ENCODE measurements around the gene LAMA4.

Gene LAMA4

DNA sequence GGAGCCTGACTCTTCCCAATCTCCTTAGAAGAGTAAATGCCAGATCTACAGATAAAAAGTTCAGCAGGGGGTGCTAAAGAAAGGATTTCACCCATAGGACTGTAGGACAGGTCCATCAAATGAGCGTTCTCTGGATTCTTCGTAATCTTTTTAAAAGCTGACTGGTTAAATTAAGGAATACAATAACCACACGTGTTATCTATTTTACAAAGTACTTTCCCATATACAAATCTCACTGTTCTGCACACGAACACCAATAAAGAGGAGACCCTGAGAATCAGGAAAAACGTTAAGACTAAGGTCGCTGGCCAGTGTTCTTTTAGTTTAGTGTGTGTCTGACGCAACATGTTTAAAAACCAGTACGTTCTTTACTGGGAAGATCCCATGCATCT, 167.6 kb downstream of the LAMA4 start:
- Histone ChIP-seq H3K9me3 (replicated peaks in 1 of 2; ENCODE audit: control insufficient read depth in 2 of 2, insufficient read depth in 1 of 2, low read depth in 1 of 2, low read length in 2 of 2) (peaks cover 0 to 5% of the 10 kb centered on the region in 2 donors), H2BK12ac (ENCODE audit: low read length) (no peak overlapping the region), H3K4me1 (ENCODE audit: control insufficient read depth in 2 of 2, insufficient read depth in 1 of 2, low read depth in 1 of 2, low read length in 2 of 2) (peaks cover 2 to 4% of the 10 kb centered on the region in 2 donors), H2BK120ac (ENCODE audit: low read depth, low read length) (no peak overlapping the region), H2BK15ac (ENCODE audit: low read length) (no peak overlapping the region), H3K14ac (ENCODE audit: low read length) (peak overlapping the region; percentile 67), H3K4me3 (ENCODE audit: low read length in 2 of 2) (peak overlapping the region; percentile 75 to 90), H3K27me3 (ENCODE audit: control insufficient read depth in 3 of 3, insufficient read depth in 3 of 3, low read depth in 1 of 3, low read length in 3 of 3) (peaks cover 0 to 2% (median 0%) of the 10 kb centered on the region in 3 experiments), H3K36me3 (replicated peaks in 1 of 2; ENCODE audit: control insufficient read depth in 2 of 2, insufficient read depth in 2 of 2, low read length in 2 of 2) (peaks cover 1 to 33% of the 10 kb centered on the region in 2 donors), H4K91ac (ENCODE audit: low read depth, low read length, poor library complexity) (no peak overlapping the region), H3K4ac (ENCODE audit: low read length) (no peak overlapping the region), H3K23ac (ENCODE audit: low read depth, low read length, poor library complexity) (no peak overlapping the region), H3K27ac (replicated peaks; ENCODE audit: low read length) (peak overlapping the region; percentile 62), H3K9ac (ENCODE audit: low read depth, low read length, poor library complexity) (peak overlapping the region; percentile 91), H3K18ac (ENCODE audit: low read length) (peak overlapping the region; percentile 91), H3K79me1 (ENCODE audit: low read depth, low read length) (peaks cover 2% of the 10 kb centered on the region), H2AFZ (ENCODE audit: low read length) (peak overlapping the region; percentile 92), H4K8ac (ENCODE audit: low read depth, low read length) (no peak overlapping the region), H2AK5ac (ENCODE audit: low read depth, low read length) (no peak overlapping the region), H3K4me2 (ENCODE audit: insufficient read depth, low read length, poor library complexity, severe bottlenecking) (peak overlapping the region; percentile 75), H2BK5ac (ENCODE audit: low read length) (peak overlapping the region; percentile 83)
- no CpG with 5 or more reads among the region's 8 CpGs for WGBS, 2 donors (ENCODE audit: extremely low coverage in 2 of 2, insufficient read length in 2 of 2, insufficient replicate concordance in 1 of 2)
- DNase-seq (ENCODE audit: low spot score), result no peak

DNA sequence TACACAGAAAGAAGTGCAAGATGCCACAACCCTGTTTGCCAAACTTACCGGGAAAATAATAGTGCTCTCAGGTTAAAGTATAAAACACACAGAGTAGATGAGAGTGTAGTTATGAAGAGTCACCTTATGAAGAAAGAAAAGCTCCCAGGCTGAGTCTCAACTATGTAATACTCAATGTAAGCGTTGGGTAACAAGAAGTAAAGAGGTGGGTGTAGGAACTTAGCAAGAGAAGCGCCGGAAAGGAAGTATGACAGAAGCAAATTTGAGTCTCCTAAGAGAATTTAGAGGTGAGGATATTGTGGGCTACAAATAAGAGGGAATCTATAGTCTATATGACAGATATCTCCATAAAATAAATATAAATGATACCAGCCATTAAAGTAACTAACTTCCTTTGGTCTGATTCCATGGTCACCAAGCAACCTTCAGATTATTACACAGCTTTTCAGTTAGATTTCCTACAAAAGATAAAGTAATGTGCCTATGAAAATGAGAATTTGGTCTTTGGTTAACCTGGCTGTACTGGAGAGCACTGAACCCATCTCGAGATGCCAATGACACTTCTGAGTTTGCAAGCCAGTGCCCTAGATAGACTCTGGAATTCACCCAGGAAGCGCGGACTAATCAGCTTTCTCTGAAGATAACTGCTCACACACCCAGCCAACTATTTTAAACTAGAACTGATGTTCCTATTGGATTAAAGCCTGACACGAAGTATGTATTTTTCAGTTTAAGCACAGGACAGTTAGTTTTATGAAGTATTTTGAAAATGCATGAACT, 168.9 kb downstream of the LAMA4 start:
- H3K27me3 ChIP-seq (ENCODE audit: control insufficient read depth in 3 of 3, insufficient read depth in 3 of 3, low read depth in 1 of 3, low read length in 3 of 3), result peaks cover 0 to 2% (median 0%) of the 10 kb centered on the region in 3 experiments
- H2BK12ac ChIP-seq (ENCODE audit: low read length), result no peak overlapping the region
- peaks cover 0 to 5% of the 10 kb centered on the region in 2 donors for H3K9me3 ChIP-seq (replicated peaks in 1 of 2; ENCODE audit: control insufficient read depth in 2 of 2, insufficient read depth in 1 of 2, low read depth in 1 of 2, low read length in 2 of 2)
- no peak overlapping the region for H2AFZ ChIP-seq (ENCODE audit: low read length)
- no peak overlapping the region for H3K9ac ChIP-seq (ENCODE audit: low read depth, low read length, poor library complexity)
- H3K79me1 ChIP-seq (ENCODE audit: low read depth, low read length), result peaks cover 2% of the 10 kb centered on the region
- no peak for DNase-seq (ENCODE audit: low spot score)
- no peak overlapping the region for H3K23ac ChIP-seq (ENCODE audit: low read depth, low read length, poor library complexity)
- no peak overlapping the region for H4K91ac ChIP-seq (ENCODE audit: low read depth, low read length, poor library complexity)
- WGBS, 2 donors (ENCODE audit: extremely low coverage in 2 of 2, insufficient read length in 2 of 2, insufficient replicate concordance in 1 of 2), result no CpG with 5 or more reads among the region's 8 CpGs
- H2BK5ac ChIP-seq (ENCODE audit: low read length), result no peak overlapping the region
- no peak overlapping the region for H2BK15ac ChIP-seq (ENCODE audit: low read length)
- H3K27ac ChIP-seq (replicated peaks; ENCODE audit: low read length), result no peak overlapping the region
- H3K18ac ChIP-seq (ENCODE audit: low read length), result no peak overlapping the region
- no peak overlapping the region for H2AK5ac ChIP-seq (ENCODE audit: low read depth, low read length)
- no peak overlapping the region for H2BK120ac ChIP-seq (ENCODE audit: low read depth, low read length)
- H3K14ac ChIP-seq (ENCODE audit: low read length), result no peak overlapping the region
- H3K36me3 ChIP-seq (replicated peaks in 1 of 2; ENCODE audit: control insufficient read depth in 2 of 2, insufficient read depth in 2 of 2, low read length in 2 of 2), result peaks cover 1 to 44% of the 10 kb centered on the region in 2 donors
- H3K4me2 ChIP-seq (ENCODE audit: insufficient read depth, low read length, poor library complexity, severe bottlenecking), result no peak overlapping the region
- no peak overlapping the region for H3K4ac ChIP-seq (ENCODE audit: low read length)
- no peak overlapping the region for H3K4me3 ChIP-seq (ENCODE audit: low read length in 2 of 2)
- peaks cover 2 to 4% of the 10 kb centered on the region in 2 donors for H3K4me1 ChIP-seq (ENCODE audit: control insufficient read depth in 2 of 2, insufficient read depth in 1 of 2, low read depth in 1 of 2, low read length in 2 of 2)
- no peak overlapping the region for H4K8ac ChIP-seq (ENCODE audit: low read depth, low read length)

DNA sequence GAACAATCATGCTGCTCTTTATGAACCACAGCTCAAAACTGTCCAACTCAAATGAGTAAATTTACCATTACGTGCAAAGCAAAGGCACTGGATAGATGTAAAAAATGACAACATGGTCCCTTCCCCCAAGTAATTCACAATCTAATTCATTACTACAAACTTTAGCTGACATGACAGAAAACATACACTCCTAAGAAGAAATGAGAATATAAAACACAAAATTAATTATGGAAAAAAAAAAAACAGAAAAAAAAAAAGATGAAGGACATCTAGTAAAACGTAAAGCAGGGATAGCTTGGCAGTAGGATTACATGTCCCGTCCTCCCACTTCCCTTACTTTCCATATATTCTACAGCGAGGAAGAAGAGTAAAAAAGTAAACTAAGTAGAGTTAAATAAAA, 172.8 kb downstream of the LAMA4 start:
- no peak overlapping the region for H2BK5ac ChIP-seq (ENCODE audit: low read length)
- no peak overlapping the region for H3K14ac ChIP-seq (ENCODE audit: low read length)
- no peak overlapping the region for H4K91ac ChIP-seq (ENCODE audit: low read depth, low read length, poor library complexity)
- no peak overlapping the region for H3K4ac ChIP-seq (ENCODE audit: low read length)
- peaks cover 0 to 3% of the 10 kb centered on the region in 2 donors for H3K4me1 ChIP-seq (ENCODE audit: control insufficient read depth in 2 of 2, insufficient read depth in 1 of 2, low read depth in 1 of 2, low read length in 2 of 2)
- H2BK12ac ChIP-seq (ENCODE audit: low read length), result no peak overlapping the region
- no peak overlapping the region for H3K4me3 ChIP-seq (ENCODE audit: low read length in 2 of 2)
- H2AFZ ChIP-seq (ENCODE audit: low read length), result no peak overlapping the region
- WGBS, 2 donors (ENCODE audit: extremely low coverage in 2 of 2, insufficient read length in 2 of 2, insufficient replicate concordance in 1 of 2), result no CpG with 5 or more reads among the region's 4 CpGs
- no peak overlapping the region for H2BK120ac ChIP-seq (ENCODE audit: low read depth, low read length)
- no peaks in the 10 kb centered on the region for H3K27me3 ChIP-seq (ENCODE audit: control insufficient read depth in 3 of 3, insufficient read depth in 3 of 3, low read depth in 1 of 3, low read length in 3 of 3)
- H3K4me2 ChIP-seq (ENCODE audit: insufficient read depth, low read length, poor library complexity, severe bottlenecking), result no peak overlapping the region
- H2BK15ac ChIP-seq (ENCODE audit: low read length), result no peak overlapping the region
- no peak overlapping the region for H3K23ac ChIP-seq (ENCODE audit: low read depth, low read length, poor library complexity)
- H3K9me3 ChIP-seq (replicated peaks in 1 of 2; ENCODE audit: control insufficient read depth in 2 of 2, insufficient read depth in 1 of 2, low read depth in 1 of 2, low read length in 2 of 2), result peaks cover 0 to 5% of the 10 kb centered on the region in 2 donors
- peaks cover 1 to 83% of the 10 kb centered on the region in 2 donors for H3K36me3 ChIP-seq (replicated peaks in 1 of 2; ENCODE audit: control insufficient read depth in 2 of 2, insufficient read depth in 2 of 2, low read length in 2 of 2)
- peaks cover 2% of the 10 kb centered on the region for H3K79me1 ChIP-seq (ENCODE audit: low read depth, low read length)
- no peak overlapping the region for H3K18ac ChIP-seq (ENCODE audit: low read length)
- H2AK5ac ChIP-seq (ENCODE audit: low read depth, low read length), result no peak overlapping the region
- no peak for DNase-seq (ENCODE audit: low spot score)
- H3K9ac ChIP-seq (ENCODE audit: low read depth, low read length, poor library complexity), result no peak overlapping the region
- no peak overlapping the region for H4K8ac ChIP-seq (ENCODE audit: low read depth, low read length)
- H3K27ac ChIP-seq (replicated peaks; ENCODE audit: low read length), result no peak overlapping the region

GRCh38 chr6:112066606-112067005, 187.8 kb downstream of the LAMA4 start:
- Histone ChIP-seq H3K9me3 (replicated peaks in 1 of 2; ENCODE audit: control insufficient read depth in 2 of 2, insufficient read depth in 1 of 2, low read depth in 1 of 2, low read length in 2 of 2) (no peaks in the 10 kb centered on the region), H3K4me2 (ENCODE audit: insufficient read depth, low read length, poor library complexity, severe bottlenecking) (no peak overlapping the region), H3K79me1 (ENCODE audit: low read depth, low read length) (no peaks in the 10 kb centered on the region), H2AK5ac (ENCODE audit: low read depth, low read length) (no peak overlapping the region), H3K4me3 (ENCODE audit: low read length in 2 of 2) (no peak overlapping the region), H4K8ac (ENCODE audit: low read depth, low read length) (no peak overlapping the region), H3K9ac (ENCODE audit: low read depth, low read length, poor library complexity) (no peak overlapping the region), H3K4me1 (ENCODE audit: control insufficient read depth in 2 of 2, insufficient read depth in 1 of 2, low read depth in 1 of 2, low read length in 2 of 2) (no peaks in the 10 kb centered on the region), H4K91ac (ENCODE audit: low read depth, low read length, poor library complexity) (no peak overlapping the region), H2BK5ac (ENCODE audit: low read length) (no peak overlapping the region), H3K18ac (ENCODE audit: low read length) (no peak overlapping the region), H2BK15ac (ENCODE audit: low read length) (no peak overlapping the region), H3K14ac (ENCODE audit: low read length) (no peak overlapping the region), H3K23ac (ENCODE audit: low read depth, low read length, poor library complexity) (no peak overlapping the region), H3K27ac (replicated peaks; ENCODE audit: low read length) (no peak overlapping the region), H3K36me3 (replicated peaks in 1 of 2; ENCODE audit: control insufficient read depth in 2 of 2, insufficient read depth in 2 of 2, low read length in 2 of 2) (peaks cover 0 to 31% of the 10 kb centered on the region in 2 donors), H3K4ac (ENCODE audit: low read length) (no peak overlapping the region), H2AFZ (ENCODE audit: low read length) (no peak overlapping the region), H3K27me3 (ENCODE audit: control insufficient read depth in 3 of 3, insufficient read depth in 3 of 3, low read depth in 1 of 3, low read length in 3 of 3) (no peaks in the 10 kb centered on the region), H2BK120ac (ENCODE audit: low read depth, low read length) (no peak overlapping the region), H2BK12ac (ENCODE audit: low read length) (no peak overlapping the region)
- WGBS, 2 donors (ENCODE audit: extremely low coverage in 2 of 2, insufficient read length in 2 of 2, insufficient replicate concordance in 1 of 2), result no CpG with 5 or more reads among the region's 3 CpGs
- DNase-seq (ENCODE audit: low spot score), result no peak

Measured in neuronal stem cell (in vitro differentiated cells).